Sigmoid colon (tissue), 7 donors: ENCODE results near the gene TBKBP1. TPM values are rescaled to one million over a fixed set of nuclear protein-coding genes. Genes with fewer than 3 reads are reported as not detected.
A peak's percentile ranks its signal among the peaks of the same experiment; 100 is the strongest.

Experiments
- DNase-seq: peaks from one replicate; pipeline ENCODE4 v3.0.0-alpha.2; 2019
- H3K27ac ChIP-seq, 4 donors: fragments of 200-600 bp; sonication (generic); one replicate each; pipeline ENCODE4 v1.5.1; 2016 to 2019; ENCODE audit warnings: mild to moderate bottlenecking in 1 of 4
- H3K27me3 ChIP-seq, 3 donors: fragments of 200-600 bp; sonication (generic); one replicate each; pipeline ENCODE4 v1.5.1; 2019; ENCODE audit warnings: mild to moderate bottlenecking in 1 of 3
- H3K36me3 ChIP-seq, 4 donors: fragments of 200-600 bp; sonication (generic); one replicate each; pipeline ENCODE4 v1.5.1; 2016 to 2019
- H3K4me1 ChIP-seq, 4 donors: fragments of 200-600 bp; sonication (generic); one replicate each; pipeline ENCODE4 v1.5.1; 2017 to 2019
- H3K4me3 ChIP-seq, 4 donors: fragments of 200-600 bp; sonication (generic); one replicate each; pipeline ENCODE4 v1.5.1; 2017 to 2019; ENCODE audit warnings: mild to moderate bottlenecking in 2 of 4, moderate library complexity in 1 of 4
- H3K9me3 ChIP-seq, 4 donors: fragments of 200-600 bp in 3 of 4; sonication (generic) in 3 of 4; one replicate each; pipeline versions ENCODE4 v1.5.1 to v1.6.1; 2013 to 2019
- CTCF ChIP-seq, 4 experiments: fragments of 450-650 bp in 3 of 4; fragments of 200-600 bp in 1 of 4; IDR thresholded peaks; one replicate each; pipeline ENCODE4 v1.5.1; 2016 to 2019; ENCODE audit warnings: antibody characterized with exemption in 4 of 4, mild to moderate bottlenecking in 3 of 4, moderate library complexity in 2 of 4
- EP300 ChIP-seq, 4 donors: sonication (generic); formaldehyde crosslinking; IDR thresholded peaks; one replicate each; pipeline ENCODE4 v1.6.1; 2017; ENCODE audit warnings: antibody characterized with exemption in 4 of 4
- POLR2A ChIP-seq, 2 donors: fragments of 450-650 bp; IDR thresholded peaks; one replicate each; pipeline ENCODE4 v1.6.1; 2016; ENCODE audit warnings: antibody characterized with exemption in 2 of 2, mild to moderate bottlenecking in 2 of 2, moderate library complexity in 2 of 2
- POLR2AphosphoS5 ChIP-seq, 4 donors: sonication (generic); formaldehyde crosslinking; IDR thresholded peaks; one replicate each; pipeline ENCODE4 v1.6.1; 2017; ENCODE audit warnings: antibody characterized with exemption in 4 of 4
- WGBS, 2 donors: extraction: QIAGEN DNeasy Blood & Tissue Kit; methylation state at CpG; one replicate each; pipeline ENCODE4 v1.1.7; 2013; 5-methylcytosine and 5-hydroxymethylcytosine counted together
- intact Hi-C: fragments of 100-400 bp; cut with DNase I; formaldehyde crosslinking; loops from one replicate; pipeline ENCODE4 v1.15.1; 2023
- polyA plus RNA-seq, 3 donors: library from polyadenylated mRNA; stranded (reverse); fragments of 200-250 nt; gene quantifications; one replicate each; pipeline ENCODE4 v1.2.3, GENCODE V29; 2013
- total RNA-seq, 4 donors: library from RNA; depleted of rRNA; stranded (reverse); fragments of >200 nt; gene quantifications; one replicate each; pipeline ENCODE4 v1.1.0, GENCODE V29; 2016
- donor health status: healthy with polysubstance abuse.
- donor health status: Bipolar disorder and iron deficiency.
- donor health status: healthy.

TBKBP1 gene, protein sequence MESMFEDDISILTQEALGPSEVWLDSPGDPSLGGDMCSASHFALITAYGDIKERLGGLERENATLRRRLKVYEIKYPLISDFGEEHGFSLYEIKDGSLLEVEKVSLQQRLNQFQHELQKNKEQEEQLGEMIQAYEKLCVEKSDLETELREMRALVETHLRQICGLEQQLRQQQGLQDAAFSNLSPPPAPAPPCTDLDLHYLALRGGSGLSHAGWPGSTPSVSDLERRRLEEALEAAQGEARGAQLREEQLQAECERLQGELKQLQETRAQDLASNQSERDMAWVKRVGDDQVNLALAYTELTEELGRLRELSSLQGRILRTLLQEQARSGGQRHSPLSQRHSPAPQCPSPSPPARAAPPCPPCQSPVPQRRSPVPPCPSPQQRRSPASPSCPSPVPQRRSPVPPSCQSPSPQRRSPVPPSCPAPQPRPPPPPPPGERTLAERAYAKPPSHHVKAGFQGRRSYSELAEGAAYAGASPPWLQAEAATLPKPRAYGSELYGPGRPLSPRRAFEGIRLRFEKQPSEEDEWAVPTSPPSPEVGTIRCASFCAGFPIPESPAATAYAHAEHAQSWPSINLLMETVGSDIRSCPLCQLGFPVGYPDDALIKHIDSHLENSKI
- 10 to 100 TPM in 2 of 4 donors, 1 to 10 TPM in 2; 7.8 to 25.5 (median 11.2) TPM for total RNA-seq
- 1 to 10 TPM; 3.5 to 4.6 (median 4.2) TPM for polyA plus RNA-seq

DNA sequence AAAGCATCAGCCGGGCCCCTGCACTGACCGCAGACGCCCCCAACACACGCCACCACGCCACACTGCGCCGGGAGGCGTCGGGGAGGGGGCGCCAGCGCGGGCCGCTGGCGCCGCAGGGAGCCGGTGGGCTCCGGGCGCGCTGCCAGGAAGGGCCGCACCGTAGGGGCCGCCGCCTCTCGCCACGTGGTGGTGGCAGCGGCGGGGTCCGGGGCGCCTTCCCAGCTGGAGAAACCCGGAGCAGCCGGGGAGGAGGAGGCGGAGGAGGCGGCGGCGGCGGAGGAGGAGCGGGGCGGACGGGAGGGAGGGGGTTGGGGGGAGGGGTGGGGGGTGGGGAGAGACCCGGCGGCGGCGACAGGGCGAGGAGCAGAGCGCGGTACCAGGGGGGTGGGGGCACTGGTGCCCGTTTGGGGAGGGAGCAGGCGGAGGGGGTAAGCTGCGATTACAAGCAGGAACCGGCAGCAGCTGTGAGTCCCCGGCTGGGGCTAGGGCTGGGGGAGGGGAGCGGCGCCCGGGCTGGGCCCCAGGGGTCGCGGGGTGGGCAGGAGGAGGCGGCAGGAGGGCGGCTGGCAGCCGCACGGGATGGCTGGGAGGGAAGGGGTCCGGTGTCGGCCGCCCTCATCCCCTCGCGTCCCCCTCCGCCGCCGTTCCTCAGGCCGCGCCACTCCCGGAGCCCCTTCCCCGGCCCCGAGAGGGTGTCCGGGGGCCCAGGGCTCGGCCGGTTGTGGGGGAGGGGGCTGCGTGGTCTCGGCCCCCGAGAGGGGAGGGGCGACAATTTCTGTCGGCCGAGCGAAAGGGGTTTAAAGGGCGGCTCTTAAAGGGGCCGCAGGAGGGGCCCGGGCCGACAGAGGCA lies at the start of gene TBKBP1:
TBKBP1 (plus strand) TSS at position 431 of the 850 bp plus-strand sequence. CDS start 1,952 bp downstream, outside the sequence.
- peaks cover 0 to 5% (median 0%) of the 10 kb centered on the region in 4 donors for H3K36me3 ChIP-seq
- H3K27ac ChIP-seq = peak within 1 kb of the TSS; percentile 88 to 92 (median 90)
- peak within 1 kb of the TSS; percentile 82 to 100 (median 91) for H3K4me3 ChIP-seq
- peaks cover 0 to 24% (median 20%) of the 10 kb centered on the region in 4 donors for H3K4me1 ChIP-seq
- WGBS, 2 donors = 0 to 1% methylated on average over 86 to 87 of the region's 87 CpGs
- H3K9me3 ChIP-seq = no peaks in the 10 kb centered on the region
- intact Hi-C loops = no loop called here
- no peak for TF ChIP-seq POLR2AphosphoS5 (IDR thresholded peaks at IDR 0.05)
- TF ChIP-seq EP300 (IDR thresholded peaks at IDR 0.05) = no peak
- TF ChIP-seq POLR2A (IDR thresholded peaks at IDR 0.05) = no peak
- TF ChIP-seq CTCF (IDR thresholded peaks at IDR 0.05) = no peak
- no peaks in the 10 kb centered on the region for H3K27me3 ChIP-seq
- DNase-seq = peak; percentile 79

DNA sequence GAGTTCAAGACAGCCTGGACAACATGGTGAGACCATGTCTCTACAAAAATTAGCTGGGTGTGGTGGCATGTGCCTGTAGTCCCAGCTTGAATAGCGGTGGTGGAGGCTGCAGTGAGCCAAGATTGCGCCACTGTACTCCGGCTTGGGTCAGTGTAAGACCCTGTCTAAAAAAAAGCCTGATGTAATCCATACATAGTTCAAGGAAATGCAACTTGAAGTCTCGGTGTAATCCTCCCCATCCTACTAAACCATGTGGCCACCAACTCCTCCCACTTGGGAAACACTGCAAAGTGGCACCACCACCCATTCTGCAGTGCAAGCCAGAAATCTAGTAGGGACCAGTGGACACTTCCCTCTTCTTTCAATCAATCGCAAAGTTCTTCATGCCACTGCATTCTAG lies 49.6 kb upstream of the TBKBP1 start:
- H3K27ac ChIP-seq = no peak overlapping the region
- 84 to 89% methylated on average over 5 of the region's 5 CpGs for WGBS, 2 donors

GRCh38 chr17:47649153-47649971 lies 44.6 kb upstream of the TBKBP1 start, which contains the start of gene KPNB1:
Gene KPNB1 (plus strand): TSS chr17:47649919. CDS start chr17:47650245, 326 bp downstream.
- Histone ChIP-seq H3K4me1 (peaks cover 0 to 45% (median 36%) of the 10 kb centered on the region in 4 donors), H3K4me3 (peak within 1 kb of the TSS; percentile 66 to 100 (median 90)), H3K27ac (peak within 1 kb of the TSS; percentile 96 to 97 (median 96)), H3K36me3 (peaks cover 4 to 29% (median 18%) of the 10 kb centered on the region in 4 donors), H3K9me3 (no peaks in the 10 kb centered on the region), H3K27me3 (no peaks in the 10 kb centered on the region)
- DNase-seq = peak; percentile 100
- TF ChIP-seq POLR2A (IDR thresholded peaks at IDR 0.05) = peak in 1 of 2 donors; percentile 46
- no peak for TF ChIP-seq CTCF (IDR thresholded peaks at IDR 0.05)
- TF ChIP-seq POLR2AphosphoS5 (IDR thresholded peaks at IDR 0.05) = peak in 3 of 4 donors; percentile 85 to 91 (median 90)
- 0% methylated on average over 74 of the region's 74 CpGs for WGBS, 2 donors
- intact Hi-C loops = no loop called here

More for the DNA sequence above, 49.6 kb upstream of the TBKBP1 start:
- no peaks in the 10 kb centered on the region for H3K9me3 ChIP-seq
- H3K4me3 ChIP-seq = no peak overlapping the region
- H3K27me3 ChIP-seq = no peaks in the 10 kb centered on the region
- H3K36me3 ChIP-seq = no peaks in the 10 kb centered on the region
- intact Hi-C loops = no loop called here
- DNase-seq = no peak
- TF ChIP-seq CTCF (IDR thresholded peaks at IDR 0.05) (no peak), POLR2AphosphoS5 (IDR thresholded peaks at IDR 0.05) (no peak), POLR2A (IDR thresholded peaks at IDR 0.05) (no peak), EP300 (IDR thresholded peaks at IDR 0.05) (no peak)
- H3K4me1 ChIP-seq = peaks cover 0 to 11% (median 9%) of the 10 kb centered on the region in 4 donors
